HG03025 (cell line): ENCODE results near the gene VWF.

Source experiments
- ATAC-seq: cut with Tn5 transposase; IDR thresholded peaks from one replicate; pipeline ENCODE4 v1.9.1; 2021; ENCODE audit warnings: mild to moderate bottlenecking, moderate library complexity; ENCODE audit not compliant: unreplicated experiment, low FRiP score

VWF gene

GRCh38 chr12:5900533-5901205, 223.8 kb downstream of the VWF start:
- no peak for ATAC-seq

GRCh38 chr12:5900076-5900475, 224.4 kb downstream of the VWF start:
- no peak for ATAC-seq

GRCh38 chr12:5899675-5900074, 224.8 kb downstream of the VWF start:
- no peak for ATAC-seq

GRCh38 chr12:5898874-5899273, 225.6 kb downstream of the VWF start:
- ATAC-seq = no peak
